Coronary artery (tissue), 2 donors: ENCODE measurements around the gene ACRBP.
A peak's percentile ranks its signal among the peaks of the same experiment; 100 is the strongest.

Source experiments
- DNase-seq: peaks from one replicate; pipeline ENCODE4 v3.0.0-alpha.2; 2017; ENCODE audit warnings: low spot score
- H3K27ac ChIP-seq, 2 donors: fragments of 200-600 bp; sonication (generic); one replicate each; pipeline ENCODE4 v1.5.1; 2016 to 2019
- H3K4me3 ChIP-seq: fragments of 200-600 bp; sonication (generic); 2 replicates; pipeline ENCODE4 v1.5.1; 2016; ENCODE audit warnings: mild to moderate bottlenecking, moderate library complexity
- CTCF ChIP-seq: fragments of 200-600 bp; sonication (generic); IDR thresholded peaks from one replicate; pipeline ENCODE4 v1.5.1; 2019; ENCODE audit warnings: antibody characterized with exemption

The ACRBP gene

GRCh38 chr12:6667559-6668210 lies 20.5 kb upstream of the ACRBP start:
- TF ChIP-seq CTCF: no peak
- H3K27ac ChIP-seq: no peak overlapping the region

GRCh38 chr12:6666211-6666610 lies 19.0 kb upstream of the ACRBP start:
- DNase-seq: no peak
- no peak overlapping the region for H3K4me3 ChIP-seq
- no peak for TF ChIP-seq CTCF
- H3K27ac ChIP-seq: no peak overlapping the region

More at GRCh38 chr12:6667559-6668210, 20.5 kb upstream of the ACRBP start:
- no peak for DNase-seq
- no peak overlapping the region for H3K4me3 ChIP-seq

GRCh38 chr12:6664902-6665301 lies 17.7 kb upstream of the ACRBP start:
- TF ChIP-seq CTCF: no peak
- Histone ChIP-seq H3K27ac (no peak overlapping the region), H3K4me3 (no peak overlapping the region)
- no peak for DNase-seq

GRCh38 chr12:6662906-6663742 lies 15.9 kb upstream of the ACRBP start, which contains the start of gene ING4:
Gene ING4, minus strand, starts transcription at chr12:6663119. Its CDS starts 18 bp downstream, at chr12:6663101.
- TF ChIP-seq CTCF: no peak
- Histone ChIP-seq H3K27ac (peak within 1 kb of the TSS; percentile 52 to 94), H3K4me3 (peak within 1 kb of the TSS; percentile 95)
- peak; percentile 98 for DNase-seq

GRCh38 chr12:6662602-6662905 lies 15.3 kb upstream of the ACRBP start:
- no peak for DNase-seq
- H3K4me3 ChIP-seq: peak overlapping the region; percentile 95
- no peak for TF ChIP-seq CTCF
- H3K27ac ChIP-seq: peak overlapping the region; percentile 52 to 94

- DNase-seq: no peak
- Histone ChIP-seq H3K27ac (no peak overlapping the region), H3K4me3 (no peak overlapping the region)
- no peak for TF ChIP-seq CTCF
Measured at GRCh38 chr12:6653987-6654386, 6.8 kb upstream of the ACRBP start.

GRCh38 chr12:6653342-6653741 lies 6.1 kb upstream of the ACRBP start:
- Histone ChIP-seq H3K4me3 (no peak overlapping the region), H3K27ac (no peak overlapping the region)
- DNase-seq: no peak
- TF ChIP-seq CTCF: no peak
